GM12872 (cell line): Measurements from ENCODE around the gene SOX6.

Source experiments
- CTCF ChIP-seq: IDR thresholded peaks from 3 replicates; pipeline ENCODE4 v1.5.1; 2011; ENCODE audit warnings: low read depth, mild to moderate bottlenecking, low read length, moderate library complexity; ENCODE audit not compliant: insufficient read depth

The SOX6 gene

DNA sequence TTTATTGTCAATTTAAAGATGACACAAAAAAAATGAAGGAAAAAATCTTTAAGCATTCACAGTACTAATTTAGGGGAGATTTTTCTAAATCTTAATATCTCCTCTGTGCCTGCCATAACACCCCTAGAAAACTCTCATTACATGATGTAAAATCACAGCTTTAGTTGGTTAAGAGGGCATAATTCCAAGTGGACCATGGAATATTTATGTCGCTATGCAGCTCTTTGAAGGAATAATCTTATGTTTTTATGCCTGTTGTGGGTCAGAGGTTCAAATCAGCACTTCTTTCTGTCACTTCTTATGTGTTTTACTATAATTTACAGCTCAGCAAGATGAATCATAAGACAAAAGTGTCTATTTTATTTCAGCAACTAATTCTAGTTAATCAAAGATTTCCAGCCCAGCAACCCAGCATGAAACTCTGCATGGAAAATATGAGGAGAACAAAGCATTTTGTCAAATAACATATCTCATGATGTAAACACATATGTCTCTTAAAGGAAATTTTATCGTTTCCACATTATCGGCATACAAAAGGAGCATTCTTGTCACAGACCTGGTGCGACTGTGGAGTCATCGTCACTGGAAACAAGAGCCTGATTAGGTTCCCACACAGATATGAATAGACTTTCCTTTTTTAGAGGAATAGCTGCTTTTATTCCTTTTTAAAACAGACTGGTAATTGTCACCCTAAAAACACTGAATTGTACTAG lies 274.8 kb downstream of the SOX6 start:
- TF ChIP-seq CTCF: no peak

DNA sequence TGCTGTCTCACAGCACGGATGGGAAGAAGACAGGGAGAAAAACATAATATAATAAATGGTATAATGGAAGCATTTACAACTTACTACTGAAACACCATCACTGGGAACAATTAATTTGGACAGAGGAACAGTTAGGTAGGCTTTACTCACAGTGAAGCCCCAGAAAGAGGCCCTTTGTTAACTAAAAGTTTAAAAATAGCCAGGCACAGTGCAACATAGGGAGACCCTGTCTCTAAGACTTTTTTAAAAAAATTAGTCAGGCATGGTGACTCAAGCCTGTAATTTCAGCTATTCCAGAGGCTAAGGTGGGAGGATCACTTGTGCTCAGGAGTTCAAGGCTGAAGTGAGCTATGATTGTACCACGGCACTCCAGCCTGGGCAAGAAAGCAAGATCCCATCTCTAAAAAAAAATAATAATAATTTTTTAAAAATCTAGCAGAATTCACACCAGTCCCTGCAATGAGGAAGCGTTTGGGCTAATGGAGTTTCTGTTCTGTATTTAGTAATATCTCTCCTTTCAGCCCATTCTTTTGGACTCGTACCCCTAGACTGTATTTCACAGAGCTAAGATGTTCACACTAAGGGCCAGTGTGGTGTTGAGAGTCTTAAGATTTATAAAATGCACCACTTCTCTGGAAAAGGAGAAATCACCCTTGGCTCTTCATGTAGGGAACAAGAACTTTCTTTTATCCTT lies 275.5 kb downstream of the SOX6 start:
- TF ChIP-seq CTCF: no peak

- TF ChIP-seq CTCF: no peak
Observed at GRCh38 chr11:16078936-16079335, 277.4 kb downstream of the SOX6 start.

DNA sequence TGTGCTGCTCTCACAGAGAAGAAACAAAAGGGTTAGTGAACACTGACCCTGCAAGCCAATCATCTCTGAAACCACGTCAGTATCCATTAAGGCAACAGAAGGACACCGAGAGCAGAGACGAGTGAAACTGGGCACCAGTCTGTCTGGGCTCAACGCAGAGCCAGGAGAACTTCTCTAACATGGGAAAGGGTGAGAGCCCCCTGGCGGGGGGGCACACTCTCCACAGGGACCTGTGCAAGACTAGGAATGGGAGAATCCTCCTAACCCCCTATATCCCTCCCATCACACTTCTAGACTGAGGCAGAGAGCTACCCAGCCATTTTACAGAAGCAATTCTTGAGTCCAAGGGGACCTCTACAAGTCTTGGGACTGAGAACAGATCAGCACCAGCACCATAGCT lies 285.8 kb downstream of the SOX6 start:
- no peak for TF ChIP-seq CTCF

DNA sequence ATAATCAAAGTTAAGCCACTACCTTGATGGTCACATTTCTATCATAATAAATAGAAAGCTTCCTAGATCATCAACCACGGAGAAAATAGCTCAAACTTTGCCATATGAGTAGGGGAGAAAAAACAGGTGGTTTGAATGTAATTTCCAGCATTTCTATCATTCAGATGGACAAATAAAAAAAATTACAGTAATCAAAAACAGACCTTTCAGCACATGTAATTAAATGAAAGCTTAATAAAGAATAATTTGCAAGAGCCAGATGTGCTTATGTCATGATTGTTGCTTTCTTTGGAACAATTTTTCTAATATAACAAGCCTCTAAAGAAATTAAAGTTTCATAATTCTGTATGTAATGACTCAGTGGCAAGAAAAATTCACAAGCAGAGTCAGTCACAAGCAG lies 297.0 kb downstream of the SOX6 start:
- no peak for TF ChIP-seq CTCF

GRCh38 chr11:16058671-16059070 lies 297.7 kb downstream of the SOX6 start:
- no peak for TF ChIP-seq CTCF

DNA sequence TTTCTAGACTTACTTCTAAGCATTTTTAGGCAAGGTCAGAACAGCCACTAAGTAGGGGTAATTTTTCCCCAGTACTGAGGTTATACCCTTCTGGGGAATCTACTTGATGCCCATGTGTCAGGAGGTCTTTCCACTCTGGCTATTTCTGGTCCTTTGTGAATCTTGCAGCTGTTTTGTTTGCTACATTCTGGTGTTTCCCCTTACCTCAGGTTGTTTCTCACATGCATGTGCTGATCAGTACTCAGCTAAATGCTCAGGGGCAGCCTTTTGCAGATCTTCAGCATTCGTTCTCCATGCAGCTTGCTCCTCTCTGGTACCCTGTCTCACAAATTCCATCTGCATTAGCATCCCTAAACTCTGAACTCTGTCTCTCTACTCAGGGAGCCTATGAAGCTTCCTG lies 303.6 kb downstream of the SOX6 start:
- no peak for TF ChIP-seq CTCF
